DOHH2 (cell line): ENCODE measurements around the gene MAP3K20.

Experiments used
- H3F3A ChIP-seq: fragments of 200-600 bp; sonication (generic), shearing (Covaris generic); 2 replicates; pipeline ENCODE4 v1.6.0; 2016; ENCODE audit warnings: antibody characterized with exemption, mild to moderate bottlenecking; ENCODE audit not compliant: control insufficient read depth, insufficient read depth
- H3K27ac ChIP-seq: fragments of 200-600 bp; sonication (generic); 2 replicates; pipeline ENCODE4 v1.5.1; 2014; ENCODE audit warnings: low read depth, mild to moderate bottlenecking, low read length, moderate library complexity
- H3K27me3 ChIP-seq: fragments of 200-600 bp; sonication (generic); 2 replicates; pipeline ENCODE4 v1.6.1; 2014; ENCODE audit warnings: mild to moderate bottlenecking, low read length, mixed read lengths; ENCODE audit not compliant: control insufficient read depth
- H3K36me3 ChIP-seq: fragments of 200-600 bp; sonication (generic); 2 replicates; pipeline ENCODE4 v1.6.1; 2014; ENCODE audit warnings: mild to moderate bottlenecking, low read length, moderate library complexity, mixed read lengths; ENCODE audit not compliant: control insufficient read depth
- H3K4me1 ChIP-seq: fragments of 200-600 bp; sonication (generic); 2 replicates; pipeline ENCODE4 v1.6.1; 2014; ENCODE audit warnings: mild to moderate bottlenecking, low read length, mixed read lengths; ENCODE audit not compliant: control insufficient read depth
- H3K4me2 ChIP-seq: fragments of 200-600 bp; sonication (generic); 2 replicates; pipeline ENCODE4 v1.6.0; 2014; ENCODE audit warnings: mild to moderate bottlenecking, low read length, moderate library complexity
- H3K4me3 ChIP-seq: fragments of 200-600 bp; sonication (generic); 2 replicates; pipeline ENCODE4 v1.5.1; 2014; ENCODE audit warnings: mild to moderate bottlenecking, low read length, mixed read lengths
- H3K79me2 ChIP-seq: fragments of 200-600 bp; sonication (generic); 2 replicates; pipeline ENCODE4 v1.6.1; 2014; ENCODE audit warnings: mild to moderate bottlenecking, low read length, mixed read lengths; ENCODE audit not compliant: control insufficient read depth
- H3K9me2 ChIP-seq: fragments of 200-600 bp; sonication (generic); replicated peaks from 2 replicates; pipeline ENCODE4 v1.6.1; 2014; ENCODE audit warnings: mild to moderate bottlenecking, low read length, mixed read lengths; ENCODE audit not compliant: control insufficient read depth
- H3K9me3 ChIP-seq: fragments of 200-600 bp; sonication (generic); 2 replicates; pipeline ENCODE4 v1.6.1; 2014; ENCODE audit warnings: antibody characterized with exemption, low read length, mixed read lengths; ENCODE audit not compliant: control insufficient read depth, insufficient read depth
- H4K20me1 ChIP-seq: fragments of 200-600 bp; sonication (generic); 2 replicates; pipeline ENCODE4 v1.6.0; 2014; ENCODE audit warnings: low read depth, mild to moderate bottlenecking, antibody characterized with exemption, low read length, moderate library complexity; ENCODE audit not compliant: control insufficient read depth, insufficient read depth
- CTCF ChIP-seq: fragments of 200-600 bp; sonication (generic); IDR thresholded peaks from one replicate; pipeline ENCODE4 v1.5.1; 2014; ENCODE audit warnings: antibody characterized with exemption, mild to moderate bottlenecking, low read depth, low read length; ENCODE audit not compliant: poor library complexity, severe bottlenecking
- EZH2phosphoT487 ChIP-seq: fragments of 200-600 bp; sonication (generic); IDR thresholded peaks from 2 replicates; pipeline ENCODE4 v1.6.1; 2017; ENCODE audit warnings: borderline replicate concordance, mild to moderate bottlenecking, antibody characterized with exemption, low read length, moderate library complexity, mixed read lengths

MAP3K20 gene

GRCh38 chr2:173032032-173032431 is 43.6 kb upstream of the MAP3K20 start:
- H3F3A ChIP-seq = peaks cover 29% of the 10 kb centered on the region
- no peak overlapping the region for H3K4me3 ChIP-seq
- peak overlapping the region; percentile 86; the same call in 1 of the 2 replicates for H3K27ac ChIP-seq
- no peak for TF ChIP-seq CTCF
- TF ChIP-seq EZH2phosphoT487 = no peak
- no peaks in the 10 kb centered on the region for H3K27me3 ChIP-seq
- H3K4me2 ChIP-seq = peak overlapping the region; percentile 66; the same call in 1 of the 2 replicates
- H4K20me1 ChIP-seq = no peaks in the 10 kb centered on the region
- H3K4me1 ChIP-seq = peaks cover 89% of the 10 kb centered on the region
- no peaks in the 10 kb centered on the region for H3K79me2 ChIP-seq
- no peaks in the 10 kb centered on the region for H3K36me3 ChIP-seq
- no peaks in the 10 kb centered on the region for H3K9me3 ChIP-seq
- no peaks in the 10 kb centered on the region for H3K9me2 ChIP-seq

GRCh38 chr2:173033084-173033483 is 42.6 kb upstream of the MAP3K20 start:
- no peaks in the 10 kb centered on the region for H3K79me2 ChIP-seq
- no peak overlapping the region for H3K4me2 ChIP-seq
- H3K4me1 ChIP-seq = peaks cover 88% of the 10 kb centered on the region
- no peak overlapping the region for H3K4me3 ChIP-seq
- no peaks in the 10 kb centered on the region for H4K20me1 ChIP-seq
- no peaks in the 10 kb centered on the region for H3K36me3 ChIP-seq
- H3F3A ChIP-seq = peaks cover 27% of the 10 kb centered on the region
- no peaks in the 10 kb centered on the region for H3K27me3 ChIP-seq
- no peaks in the 10 kb centered on the region for H3K9me3 ChIP-seq
- no peak for TF ChIP-seq CTCF
- no peak for TF ChIP-seq EZH2phosphoT487
- no peak overlapping the region for H3K27ac ChIP-seq
- H3K9me2 ChIP-seq = no peaks in the 10 kb centered on the region

GRCh38 chr2:173034143-173034542 is 41.5 kb upstream of the MAP3K20 start:
- Histone ChIP-seq H3K79me2 (no peaks in the 10 kb centered on the region), H3F3A (peaks cover 17% of the 10 kb centered on the region), H3K27ac (no peak overlapping the region), H3K4me1 (peaks cover 78% of the 10 kb centered on the region), H3K36me3 (no peaks in the 10 kb centered on the region), H3K9me3 (no peaks in the 10 kb centered on the region), H3K9me2 (no peaks in the 10 kb centered on the region), H3K4me2 (peak overlapping the region; percentile 16; the same call in 1 of the 2 replicates), H4K20me1 (no peaks in the 10 kb centered on the region), H3K27me3 (no peaks in the 10 kb centered on the region), H3K4me3 (no peak overlapping the region)
- TF ChIP-seq CTCF (no peak), EZH2phosphoT487 (no peak)
